ENCODE results near the gene TAS2R39.

- TF ChIP-seq CTCF (IDR thresholded peaks at IDR 0.05) (no peak), POLR2A (IDR thresholded peaks at IDR 0.05) (no peak)
Observed at GRCh38 chr7:143199040-143199439, 15.8 kb downstream of the TAS2R39 start.
